ENCODE data around the gene CLN6.

DNA sequence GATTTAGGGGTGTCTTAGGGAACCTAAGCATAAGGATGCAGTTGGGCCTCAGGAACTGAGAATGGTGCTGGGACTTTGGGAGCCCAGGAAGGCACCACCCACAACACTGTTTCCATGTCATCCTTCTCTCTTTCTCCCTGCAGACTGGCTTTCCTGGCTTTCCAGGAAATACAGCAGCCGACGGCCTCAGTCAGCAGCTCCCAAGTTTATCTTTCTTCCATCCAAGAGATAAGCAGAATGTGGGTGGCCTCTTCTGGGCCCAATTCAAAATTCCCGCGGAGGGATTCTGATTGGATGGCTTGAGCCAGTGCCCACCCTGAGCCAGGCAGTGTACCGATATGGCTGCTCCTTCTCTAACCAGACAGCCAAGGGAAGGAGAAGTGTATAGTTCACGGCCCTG is 4.5 kb upstream of the CLN6 start:
- no peak for TF ChIP-seq EZH2phosphoT487 (IDR thresholded peaks at IDR 0.05; ENCODE audit: borderline replicate concordance, low read depth, low read length)
- TF ChIP-seq, protein P1, sequence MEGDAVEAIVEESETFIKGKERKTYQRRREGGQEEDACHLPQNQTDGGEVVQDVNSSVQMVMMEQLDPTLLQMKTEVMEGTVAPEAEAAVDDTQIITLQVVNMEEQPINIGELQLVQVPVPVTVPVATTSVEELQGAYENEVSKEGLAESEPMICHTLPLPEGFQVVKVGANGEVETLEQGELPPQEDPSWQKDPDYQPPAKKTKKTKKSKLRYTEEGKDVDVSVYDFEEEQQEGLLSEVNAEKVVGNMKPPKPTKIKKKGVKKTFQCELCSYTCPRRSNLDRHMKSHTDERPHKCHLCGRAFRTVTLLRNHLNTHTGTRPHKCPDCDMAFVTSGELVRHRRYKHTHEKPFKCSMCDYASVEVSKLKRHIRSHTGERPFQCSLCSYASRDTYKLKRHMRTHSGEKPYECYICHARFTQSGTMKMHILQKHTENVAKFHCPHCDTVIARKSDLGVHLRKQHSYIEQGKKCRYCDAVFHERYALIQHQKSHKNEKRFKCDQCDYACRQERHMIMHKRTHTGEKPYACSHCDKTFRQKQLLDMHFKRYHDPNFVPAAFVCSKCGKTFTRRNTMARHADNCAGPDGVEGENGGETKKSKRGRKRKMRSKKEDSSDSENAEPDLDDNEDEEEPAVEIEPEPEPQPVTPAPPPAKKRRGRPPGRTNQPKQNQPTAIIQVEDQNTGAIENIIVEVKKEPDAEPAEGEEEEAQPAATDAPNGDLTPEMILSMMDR (conservative IDR thresholded peaks at IDR 0.05; ENCODE audit: low read length), result no peak
